Common myeloid progenitor, CD34-positive (primary cell): ENCODE measurements around the gene TMPRSS4.

Experiments used
- CTCF ChIA-PET: fragments of 350-600 bp; sonication (Branson Sonifier 250); formaldehyde crosslinking; loops from one replicate; lab custom pipeline; 2021; ENCODE audit warnings: antibody characterized with exemption; lab: Charles Lee
- POLR2A ChIA-PET: fragments of 350-600 bp; sonication (Branson Sonifier 250); formaldehyde crosslinking; loops from one replicate; lab custom pipeline; 2021; ENCODE audit warnings: antibody characterized with exemption; lab: Charles Lee
- DNase-seq, 3 donors: peaks; one replicate each; pipeline versions ENCODE4 v3.0.0 to v3.0.0-alpha.2; 2013
- H3K27ac ChIP-seq, 2 experiments: 1 replicate in 1 of 2; 2 replicates in 1 of 2; pipeline ENCODE4 v1.7.0; 2013; ENCODE audit warnings: inconsistent platforms in 2 of 2, low read length in 2 of 2, mild to moderate bottlenecking in 2 of 2, low read depth in 1 of 2, moderate library complexity in 1 of 2; ENCODE audit not compliant: severe bottlenecking in 2 of 2, insufficient read depth in 1 of 2, poor library complexity in 1 of 2
- H3K27me3 ChIP-seq, 5 experiments: replicated peaks in 2 of 5; 1 replicate in 3 of 5; 2 replicates in 2 of 5; pipeline versions ENCODE4 v1.6.1 to v1.7.0; 2013; ENCODE audit warnings: low read length in 4 of 5, mild to moderate bottlenecking in 2 of 5, moderate library complexity in 2 of 5, inconsistent platforms in 1 of 5; ENCODE audit not compliant: insufficient read depth in 5 of 5, control insufficient read depth in 4 of 5
- H3K36me3 ChIP-seq, 4 experiments: 1 replicate in 2 of 4; 2 replicates in 2 of 4; pipeline versions ENCODE4 v1.6.1 to v1.7.0; 2013; ENCODE audit warnings: low read length in 3 of 4, control low read depth in 1 of 4, mild to moderate bottlenecking in 1 of 4; ENCODE audit not compliant: control insufficient read depth in 4 of 4, insufficient read depth in 4 of 4
- H3K4me1 ChIP-seq, 4 experiments: 1 replicate in 3 of 4; 2 replicates in 1 of 4; pipeline versions ENCODE4 v1.6.1 to v1.7.1; 2013; ENCODE audit warnings: low read length in 3 of 4, mild to moderate bottlenecking in 3 of 4, control low read depth in 1 of 4, inconsistent platforms in 1 of 4, moderate library complexity in 1 of 4; ENCODE audit not compliant: control insufficient read depth in 4 of 4, insufficient read depth in 4 of 4; ENCODE audit errors: control extremely low read depth in 1 of 4
- H3K4me3 ChIP-seq, 7 experiments: 1 replicate in 4 of 7; 2 replicates in 3 of 7; pipeline versions ENCODE4 v1.5.1 to v1.7.0; 2013; ENCODE audit warnings: mild to moderate bottlenecking in 7 of 7, low read length in 6 of 7, moderate library complexity in 6 of 7, inconsistent platforms in 2 of 7, low read depth in 2 of 7, control low read depth in 1 of 7; ENCODE audit not compliant: insufficient read depth in 4 of 7, control insufficient read depth in 1 of 7; ENCODE audit errors: extremely low read depth in 1 of 7
- H3K9me3 ChIP-seq, 5 experiments: 1 replicate in 4 of 5; 2 replicates in 1 of 5; pipeline versions ENCODE4 v1.6.1 to v1.7.1; 2013; ENCODE audit warnings: low read length in 4 of 5, mild to moderate bottlenecking in 2 of 5, inconsistent platforms in 1 of 5, low read depth in 1 of 5, moderate library complexity in 1 of 5; ENCODE audit not compliant: control insufficient read depth in 4 of 5, insufficient read depth in 2 of 5; ENCODE audit errors: control extremely low read depth in 1 of 5
- WGBS: methylation state at CpG from one replicate; pipeline ENCODE4 v1.1.5; 2013; ENCODE audit not compliant: insufficient coverage; 5-methylcytosine and 5-hydroxymethylcytosine counted together

The TMPRSS4 gene

GRCh38 chr11:118104491-118104890, 27.6 kb downstream of the TMPRSS4 start:
- Histone ChIP-seq H3K27ac (no peak overlapping the region), H3K27me3 (no peaks in the 10 kb centered on the region), H3K36me3 (no peaks in the 10 kb centered on the region), H3K4me3 (no peak overlapping the region), H3K4me1 (no peaks in the 10 kb centered on the region), H3K9me3 (no peaks in the 10 kb centered on the region)
- DNase-seq = no peak
- ChIA-PET POLR2A (no interaction called here), CTCF (no interaction called here)
- 95% methylated on average over 6 of the region's 6 CpGs for WGBS

- no peak overlapping the region for H3K27ac ChIP-seq
- WGBS = 94% methylated on average over 4 of the region's 4 CpGs
- no peaks in the 10 kb centered on the region for H3K27me3 ChIP-seq
- ChIA-PET CTCF (no interaction called here), POLR2A (no interaction called here)
- no peaks in the 10 kb centered on the region for H3K4me1 ChIP-seq
- no peak for DNase-seq
- no peak overlapping the region for H3K4me3 ChIP-seq
- H3K9me3 ChIP-seq = no peaks in the 10 kb centered on the region
- no peaks in the 10 kb centered on the region for H3K36me3 ChIP-seq
These were observed 28.9 kb downstream of the TMPRSS4 start for GRCh38 chr11:118105657-118106305.

GRCh38 chr11:118106789-118107335, 30.0 kb downstream of the TMPRSS4 start:
- Histone ChIP-seq H3K27ac (no peak overlapping the region), H3K9me3 (no peaks in the 10 kb centered on the region), H3K4me1 (no peaks in the 10 kb centered on the region), H3K27me3 (no peaks in the 10 kb centered on the region), H3K4me3 (no peak overlapping the region), H3K36me3 (no peaks in the 10 kb centered on the region)
- POLR2A ChIA-PET = no interaction called here
- 83% methylated on average over 2 of the region's 2 CpGs for WGBS
- DNase-seq = no peak
- CTCF ChIA-PET = interaction anchor here (0.6 kb wide), 1 partner anchor 173 kb away, joined by 3 read pairs; no protein-coding TSS in a partner anchor

- Histone ChIP-seq H3K4me1 (no peaks in the 10 kb centered on the region), H3K4me3 (no peak overlapping the region), H3K36me3 (no peaks in the 10 kb centered on the region), H3K9me3 (no peaks in the 10 kb centered on the region), H3K27me3 (no peaks in the 10 kb centered on the region), H3K27ac (no peak overlapping the region)
- no peak for DNase-seq
- POLR2A ChIA-PET = no interaction called here
- WGBS = 98% methylated on average over 4 of the region's 5 CpGs
- CTCF ChIA-PET = interaction anchor here (1.1 to 1.6 kb wide), 4 partner anchors 11 to 37 kb away, joined by 3 to 5 read pairs (median 3); no protein-coding TSS in a partner anchor
These were observed 31.6 kb downstream of the TMPRSS4 start for GRCh38 chr11:118108513-118108912.

GRCh38 chr11:118109231-118109630, 32.4 kb downstream of the TMPRSS4 start:
- Histone ChIP-seq H3K9me3 (no peaks in the 10 kb centered on the region), H3K27me3 (no peaks in the 10 kb centered on the region), H3K4me3 (no peak overlapping the region), H3K4me1 (peaks cover 0 to under 1% (median under 1%) of the 10 kb centered on the region in 4 experiments), H3K36me3 (no peaks in the 10 kb centered on the region), H3K27ac (no peak overlapping the region)
- no peak for DNase-seq
- ChIA-PET POLR2A (interaction anchor here (0.6 kb wide), 1 partner anchor 34 kb away, joined by 3 read pairs; no protein-coding TSS in a partner anchor), CTCF (interaction anchor here (1.4 to 1.6 kb wide), 3 partner anchors 10 to 25 kb away, joined by 3 to 5 read pairs (median 3); no protein-coding TSS in a partner anchor)
- 100% methylated on average over 2 of the region's 2 CpGs for WGBS

GRCh38 chr11:118111019-118111743, 34.3 kb downstream of the TMPRSS4 start:
- Histone ChIP-seq H3K27me3 (no peaks in the 10 kb centered on the region), H3K27ac (no peak overlapping the region), H3K36me3 (no peaks in the 10 kb centered on the region), H3K4me3 (no peak overlapping the region), H3K9me3 (no peaks in the 10 kb centered on the region), H3K4me1 (peaks cover 0 to 6% (median 4%) of the 10 kb centered on the region in 4 experiments)
- POLR2A ChIA-PET = no interaction called here
- 96% methylated on average over 4 of the region's 8 CpGs for WGBS
- DNase-seq = no peak
- CTCF ChIA-PET = no interaction called here

- POLR2A ChIA-PET = no interaction called here
- CTCF ChIA-PET = no interaction called here
- no peak overlapping the region for H3K4me3 ChIP-seq
- peaks cover 0 to 6% (median 4%) of the 10 kb centered on the region in 4 experiments for H3K4me1 ChIP-seq
- no peaks in the 10 kb centered on the region for H3K36me3 ChIP-seq
- H3K27me3 ChIP-seq = no peaks in the 10 kb centered on the region
- 100% methylated on average over 4 of the region's 6 CpGs for WGBS
- H3K27ac ChIP-seq = no peak overlapping the region
- no peak for DNase-seq
- no peaks in the 10 kb centered on the region for H3K9me3 ChIP-seq
These were observed 34.8 kb downstream of the TMPRSS4 start for GRCh38 chr11:118111744-118112035.
